Islet of Langerhans (tissue), 1 donor: ENCODE measurements around the gene DUXA.

Source experiments
- FAIRE-seq: peaks from one replicate; lab custom pipeline; 2011; peaks lifted over from hg19 to GRCh38; lab: Jason Lieb, UNC

The DUXA gene

GRCh38 chr19:57105976-57106721, 61.1 kb downstream of the DUXA start:
- FAIRE-seq = no peak
